ENCODE results near the gene SAMD13.

Gene SAMD13

GRCh38 chr1:84259376-84259775, 42.1 kb upstream of the SAMD13 start:
- no peaks in the 10 kb centered on the region for H3K27me3 ChIP-seq
- H3K4me3 ChIP-seq (ENCODE audit: low read depth, low read length) = no peak overlapping the region
- DNase-seq = no peak

DNA sequence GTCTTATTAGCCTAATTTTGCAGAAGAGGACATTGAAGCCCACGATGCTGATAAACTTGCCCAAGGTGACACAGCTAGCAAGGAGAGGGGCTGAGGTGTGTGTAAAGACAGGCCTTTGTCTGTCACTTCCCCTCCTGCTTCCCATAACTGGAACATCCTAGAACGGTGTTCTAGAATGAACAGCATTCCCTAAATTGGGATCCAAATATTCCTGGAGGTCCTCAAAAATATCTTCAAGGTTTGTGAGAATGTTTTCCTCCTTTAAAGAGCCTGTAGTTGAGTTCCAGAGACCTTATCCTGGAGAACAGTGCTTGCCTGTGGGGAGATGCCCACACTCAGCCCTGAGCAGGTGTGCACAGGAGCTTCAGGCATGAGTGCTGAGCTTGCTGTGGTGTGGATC, 41.5 kb upstream of the SAMD13 start:
- no peak overlapping the region for H3K4me3 ChIP-seq (ENCODE audit: low read depth, low read length)
- H3K36me3 ChIP-seq = no peaks in the 10 kb centered on the region
- no peaks in the 10 kb centered on the region for H3K4me1 ChIP-seq
- TF ChIP-seq, protein P1, sequence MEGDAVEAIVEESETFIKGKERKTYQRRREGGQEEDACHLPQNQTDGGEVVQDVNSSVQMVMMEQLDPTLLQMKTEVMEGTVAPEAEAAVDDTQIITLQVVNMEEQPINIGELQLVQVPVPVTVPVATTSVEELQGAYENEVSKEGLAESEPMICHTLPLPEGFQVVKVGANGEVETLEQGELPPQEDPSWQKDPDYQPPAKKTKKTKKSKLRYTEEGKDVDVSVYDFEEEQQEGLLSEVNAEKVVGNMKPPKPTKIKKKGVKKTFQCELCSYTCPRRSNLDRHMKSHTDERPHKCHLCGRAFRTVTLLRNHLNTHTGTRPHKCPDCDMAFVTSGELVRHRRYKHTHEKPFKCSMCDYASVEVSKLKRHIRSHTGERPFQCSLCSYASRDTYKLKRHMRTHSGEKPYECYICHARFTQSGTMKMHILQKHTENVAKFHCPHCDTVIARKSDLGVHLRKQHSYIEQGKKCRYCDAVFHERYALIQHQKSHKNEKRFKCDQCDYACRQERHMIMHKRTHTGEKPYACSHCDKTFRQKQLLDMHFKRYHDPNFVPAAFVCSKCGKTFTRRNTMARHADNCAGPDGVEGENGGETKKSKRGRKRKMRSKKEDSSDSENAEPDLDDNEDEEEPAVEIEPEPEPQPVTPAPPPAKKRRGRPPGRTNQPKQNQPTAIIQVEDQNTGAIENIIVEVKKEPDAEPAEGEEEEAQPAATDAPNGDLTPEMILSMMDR (IDR thresholded peaks at IDR 0.05; ENCODE audit: low read depth, low read length) = no peak
- H3K27me3 ChIP-seq = no peaks in the 10 kb centered on the region
- H3K9me3 ChIP-seq = no peaks in the 10 kb centered on the region
- DNase-seq = no peak

More at GRCh38 chr1:84259376-84259775, 42.1 kb upstream of the SAMD13 start:
- TF ChIP-seq, protein P1 (IDR thresholded peaks at IDR 0.05; ENCODE audit: low read depth, low read length) = no peak
- H3K9me3 ChIP-seq = no peaks in the 10 kb centered on the region
- H3K36me3 ChIP-seq = no peaks in the 10 kb centered on the region
- no peaks in the 10 kb centered on the region for H3K4me1 ChIP-seq

GRCh38 chr1:84260852-84261518, 40.5 kb upstream of the SAMD13 start:
- no peak for DNase-seq
- TF ChIP-seq, protein P1 (IDR thresholded peaks at IDR 0.05; ENCODE audit: low read depth, low read length) = no peak
- Histone ChIP-seq H3K27me3 (no peaks in the 10 kb centered on the region), H3K36me3 (no peaks in the 10 kb centered on the region), H3K9me3 (no peaks in the 10 kb centered on the region), H3K4me1 (no peaks in the 10 kb centered on the region), H3K4me3 (ENCODE audit: low read depth, low read length) (no peak overlapping the region)

DNA sequence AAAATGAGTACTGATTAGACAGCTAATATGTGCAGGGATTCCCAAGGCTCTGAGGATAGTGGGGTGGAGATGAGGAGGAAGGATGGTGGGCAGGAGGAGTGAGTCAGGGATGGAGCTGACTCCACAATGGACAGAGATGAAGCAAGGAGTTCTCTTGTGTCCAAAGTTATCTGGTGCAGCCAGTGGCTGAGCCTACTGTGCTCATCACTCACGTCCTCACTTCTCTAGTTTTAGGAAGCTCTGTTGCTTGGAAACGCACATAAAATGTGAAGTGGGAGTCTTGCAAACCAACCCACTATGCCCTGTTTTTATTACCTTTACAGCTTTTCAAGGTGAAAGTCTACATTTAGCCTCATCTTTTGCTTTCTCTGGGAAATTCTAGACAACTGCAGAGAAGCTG, 36.5 kb upstream of the SAMD13 start:
- Histone ChIP-seq H3K4me3 (ENCODE audit: low read depth, low read length) (no peak overlapping the region), H3K4me1 (no peaks in the 10 kb centered on the region), H3K9me3 (no peaks in the 10 kb centered on the region), H3K27me3 (no peaks in the 10 kb centered on the region), H3K36me3 (no peaks in the 10 kb centered on the region)
- no peak for DNase-seq
- TF ChIP-seq, protein P1 (IDR thresholded peaks at IDR 0.05; ENCODE audit: low read depth, low read length) = no peak

DNA sequence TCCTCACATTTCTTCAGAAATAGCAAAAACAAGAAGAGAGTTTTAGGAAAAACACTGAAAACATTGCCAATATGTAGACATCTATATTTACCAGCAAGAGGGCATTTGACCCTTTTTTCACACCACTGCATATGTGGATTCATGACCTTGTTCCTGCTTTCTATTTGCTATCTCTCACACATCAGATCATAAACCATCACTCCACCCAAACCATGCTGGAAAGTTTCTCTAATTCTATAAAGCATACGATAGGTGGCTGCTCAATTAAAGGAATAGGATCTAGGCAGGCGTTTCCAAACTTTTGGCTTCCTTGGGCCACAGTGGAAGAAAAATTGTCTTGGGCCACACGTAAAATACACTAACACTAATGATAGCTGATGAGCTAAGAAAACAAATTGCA, 35.6 kb upstream of the SAMD13 start:
- no peaks in the 10 kb centered on the region for H3K4me1 ChIP-seq
- H3K4me3 ChIP-seq (ENCODE audit: low read depth, low read length) = no peak overlapping the region
- H3K9me3 ChIP-seq = no peaks in the 10 kb centered on the region
- no peak for DNase-seq
- H3K27me3 ChIP-seq = no peaks in the 10 kb centered on the region
- H3K36me3 ChIP-seq = no peaks in the 10 kb centered on the region
- TF ChIP-seq, protein P1 (IDR thresholded peaks at IDR 0.05; ENCODE audit: low read depth, low read length) = no peak

DNA sequence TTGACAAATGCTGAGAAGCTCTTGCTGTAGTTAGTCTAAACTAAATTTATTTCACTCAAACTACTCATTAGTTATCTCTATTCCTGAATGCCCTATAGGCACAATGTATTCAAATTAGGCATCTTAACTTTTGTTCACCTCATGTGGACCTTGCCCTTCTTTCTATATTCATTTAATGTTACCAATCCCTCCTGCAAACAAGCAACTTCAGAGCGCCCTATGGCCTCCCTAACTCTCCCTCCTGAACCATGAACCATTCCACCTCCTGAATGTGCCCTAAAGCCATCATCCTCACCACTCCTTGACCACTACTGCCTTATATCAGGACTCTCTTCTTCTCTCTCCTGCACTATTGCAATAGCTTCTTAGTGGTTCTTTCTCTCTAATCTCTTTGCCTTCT, 34.8 kb upstream of the SAMD13 start:
- Histone ChIP-seq H3K27me3 (no peaks in the 10 kb centered on the region), H3K9me3 (no peaks in the 10 kb centered on the region), H3K36me3 (no peaks in the 10 kb centered on the region), H3K4me1 (no peaks in the 10 kb centered on the region), H3K4me3 (ENCODE audit: low read depth, low read length) (no peak overlapping the region)
- TF ChIP-seq, protein P1 (IDR thresholded peaks at IDR 0.05; ENCODE audit: low read depth, low read length) = no peak
- no peak for DNase-seq
